ENCODE data around the gene KDM8. TPM values are rescaled to one million over a fixed set of nuclear protein-coding genes. Genes with fewer than 3 reads are reported as not detected.
A peak's percentile ranks its signal among the peaks of the same experiment; 100 is the strongest.
"Not testable (repeated sequence)": the region's sequence is repeated elsewhere in the genome, so short reads cannot be mapped to it uniquely, and the experiment has no call there.

Gene KDM8
- total RNA-seq, 1 experiment from 2014 or later = 5.3 TPM

DNA sequence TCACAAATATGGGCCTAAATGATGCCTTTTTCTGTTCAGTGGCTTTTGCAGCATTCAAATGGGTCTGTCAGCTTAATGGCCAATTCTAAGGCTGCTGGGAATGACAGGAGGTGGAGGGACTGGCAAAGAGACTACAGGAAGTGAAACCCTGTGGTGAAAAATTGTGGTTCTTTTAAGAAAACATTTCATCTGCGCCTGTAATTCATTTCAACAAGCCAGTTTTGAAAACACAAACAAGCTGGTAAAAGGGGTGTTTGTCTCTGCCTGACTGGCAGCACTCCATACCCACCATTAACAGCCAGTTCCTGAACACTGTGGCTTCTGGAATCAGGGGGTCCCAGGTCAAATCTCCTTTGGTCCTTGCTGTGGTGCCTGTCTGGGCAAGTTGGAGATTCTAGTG is 3.6 kb upstream of the KDM8 start (continued):
- TF ChIP-seq, protein P1, sequence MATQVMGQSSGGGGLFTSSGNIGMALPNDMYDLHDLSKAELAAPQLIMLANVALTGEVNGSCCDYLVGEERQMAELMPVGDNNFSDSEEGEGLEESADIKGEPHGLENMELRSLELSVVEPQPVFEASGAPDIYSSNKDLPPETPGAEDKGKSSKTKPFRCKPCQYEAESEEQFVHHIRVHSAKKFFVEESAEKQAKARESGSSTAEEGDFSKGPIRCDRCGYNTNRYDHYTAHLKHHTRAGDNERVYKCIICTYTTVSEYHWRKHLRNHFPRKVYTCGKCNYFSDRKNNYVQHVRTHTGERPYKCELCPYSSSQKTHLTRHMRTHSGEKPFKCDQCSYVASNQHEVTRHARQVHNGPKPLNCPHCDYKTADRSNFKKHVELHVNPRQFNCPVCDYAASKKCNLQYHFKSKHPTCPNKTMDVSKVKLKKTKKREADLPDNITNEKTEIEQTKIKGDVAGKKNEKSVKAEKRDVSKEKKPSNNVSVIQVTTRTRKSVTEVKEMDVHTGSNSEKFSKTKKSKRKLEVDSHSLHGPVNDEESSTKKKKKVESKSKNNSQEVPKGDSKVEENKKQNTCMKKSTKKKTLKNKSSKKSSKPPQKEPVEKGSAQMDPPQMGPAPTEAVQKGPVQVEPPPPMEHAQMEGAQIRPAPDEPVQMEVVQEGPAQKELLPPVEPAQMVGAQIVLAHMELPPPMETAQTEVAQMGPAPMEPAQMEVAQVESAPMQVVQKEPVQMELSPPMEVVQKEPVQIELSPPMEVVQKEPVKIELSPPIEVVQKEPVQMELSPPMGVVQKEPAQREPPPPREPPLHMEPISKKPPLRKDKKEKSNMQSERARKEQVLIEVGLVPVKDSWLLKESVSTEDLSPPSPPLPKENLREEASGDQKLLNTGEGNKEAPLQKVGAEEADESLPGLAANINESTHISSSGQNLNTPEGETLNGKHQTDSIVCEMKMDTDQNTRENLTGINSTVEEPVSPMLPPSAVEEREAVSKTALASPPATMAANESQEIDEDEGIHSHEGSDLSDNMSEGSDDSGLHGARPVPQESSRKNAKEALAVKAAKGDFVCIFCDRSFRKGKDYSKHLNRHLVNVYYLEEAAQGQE (IDR thresholded peaks at IDR 0.05; ENCODE audit: low read depth) = no peak

DNA sequence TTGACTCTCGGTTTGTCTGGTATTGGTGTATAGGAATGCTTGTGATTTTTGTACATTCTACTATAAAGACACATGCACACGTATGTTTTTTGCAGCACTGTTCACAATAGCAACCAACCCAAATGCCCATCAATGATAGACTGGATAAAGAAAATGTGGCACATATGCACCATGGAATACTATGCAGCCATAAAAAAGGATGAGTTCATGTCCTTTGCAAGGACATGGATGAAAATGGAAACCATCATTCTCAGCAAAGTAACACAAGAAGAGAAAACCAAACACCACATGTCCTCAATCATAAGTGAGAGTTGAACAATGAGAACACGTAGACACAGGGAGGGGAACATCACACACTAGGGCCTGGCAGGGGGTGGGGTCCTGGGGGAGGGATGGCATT is 2.4 kb upstream of the KDM8 start:
- H3K36me3 ChIP-seq (ENCODE audit: control insufficient read depth in 1 of 2, insufficient read depth in 2 of 2, low read length in 2 of 2); H2AFZ ChIP-seq (ENCODE audit: low read depth, low read length, poor library complexity, severe bottlenecking); H3K79me2 ChIP-seq (ENCODE audit: insufficient read depth, low read length); H3K4me3 ChIP-seq (replicated peaks in 1 of 2; ENCODE audit: low read depth in 1 of 2, low read length in 2 of 2); intact Hi-C loops (cut with micrococcal nuclease); CTCF ChIA-PET; POLR2A ChIA-PET; RAD21 ChIA-PET (ENCODE audit: low non-redundant PET in 1 of 2, low total read pairs in 2 of 2, uncharacterized antibody in 2 of 2, unreplicated experiment in 2 of 2); DNase-seq (ENCODE audit: low read depth, low spot score); H3K4me2 ChIP-seq (ENCODE audit: low read length); H3K9me3 ChIP-seq (ENCODE audit: control insufficient read depth in 1 of 2, insufficient read depth in 1 of 2, low read depth in 1 of 2, low read length in 2 of 2); BruUV-seq (replicated peaks); ATAC-seq; H3K27me3 ChIP-seq (ENCODE audit: insufficient read depth, low read length); H3K9me2 ChIP-seq (ENCODE audit: insufficient read depth); H3K27ac ChIP-seq (ENCODE audit: low read depth, low read length); H4K20me1 ChIP-seq (ENCODE audit: insufficient read depth); H3K9ac ChIP-seq (ENCODE audit: low read length): not testable (repeated sequence)
- peaks cover 19 to 26% of the 10 kb centered on the region in 2 experiments for H3K4me1 ChIP-seq (ENCODE audit: control insufficient read depth in 1 of 2, insufficient read depth in 2 of 2, low read length in 2 of 2)

DNA sequence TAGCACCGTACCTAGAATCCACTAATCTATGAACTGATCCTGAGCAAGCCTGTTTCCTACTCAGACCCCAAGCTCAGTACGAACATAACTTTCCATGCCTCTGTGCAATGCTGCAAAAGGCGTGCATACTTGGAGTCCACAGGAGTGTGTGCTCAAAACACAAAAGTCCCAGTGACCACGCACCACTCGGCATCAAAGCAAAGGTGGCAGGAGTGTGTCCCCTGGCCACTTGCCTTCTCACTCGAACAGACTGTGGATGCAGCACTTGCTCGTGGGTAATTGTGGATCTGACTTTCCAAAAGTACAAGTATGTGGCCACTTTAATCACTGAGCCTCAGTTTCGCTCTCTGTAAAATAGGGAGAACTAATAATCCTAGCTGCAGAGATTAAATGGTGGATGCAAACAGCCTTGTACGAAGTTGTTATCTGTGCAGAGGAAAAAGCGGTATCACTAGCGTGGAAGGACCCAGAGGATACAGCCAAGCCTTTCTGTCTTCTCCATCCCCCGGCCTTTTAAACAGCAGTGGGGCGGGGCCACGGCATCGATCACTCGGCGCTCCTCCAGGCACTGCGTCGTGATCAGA is 311 bp upstream of the KDM8 start:
- H4K20me1 ChIP-seq (ENCODE audit: insufficient read depth) = no peaks in the 10 kb centered on the region
- H3K79me2 ChIP-seq (ENCODE audit: insufficient read depth, low read length) = no peaks in the 10 kb centered on the region
- H3K4me3 ChIP-seq (replicated peaks in 1 of 2; ENCODE audit: low read depth in 1 of 2, low read length in 2 of 2) = peak overlapping the region; percentile 84 to 93
- no peak overlapping the region for H2AFZ ChIP-seq (ENCODE audit: low read depth, low read length, poor library complexity, severe bottlenecking)
- RAD21 ChIA-PET (ENCODE audit: low non-redundant PET in 1 of 2, low total read pairs in 2 of 2, uncharacterized antibody in 2 of 2, unreplicated experiment in 2 of 2) = no interaction called here
- no peaks in the 10 kb centered on the region for H3K9me2 ChIP-seq (ENCODE audit: insufficient read depth)
- peak overlapping the region; percentile 88 for H3K4me2 ChIP-seq (ENCODE audit: low read length)
- intact Hi-C loops (cut with micrococcal nuclease) = no loop called here
- CTCF ChIA-PET = interaction anchor here (0.7 to 1.8 kb wide), 7 partner anchors 10 to 170 kb away, joined by 3 to 21 read pairs (median 4); no protein-coding TSS in a partner anchor
- DNase-seq (ENCODE audit: low read depth, low spot score) = no peak
- H3K27me3 ChIP-seq (ENCODE audit: insufficient read depth, low read length) = no peaks in the 10 kb centered on the region
- peak; percentile 76 for ATAC-seq
- no peaks in the 10 kb centered on the region for H3K9me3 ChIP-seq (ENCODE audit: control insufficient read depth in 1 of 2, insufficient read depth in 1 of 2, low read depth in 1 of 2, low read length in 2 of 2)
- H3K4me1 ChIP-seq (ENCODE audit: control insufficient read depth in 1 of 2, insufficient read depth in 2 of 2, low read length in 2 of 2) = peaks cover 20 to 26% of the 10 kb centered on the region in 2 experiments
- H3K27ac ChIP-seq (ENCODE audit: low read depth, low read length) = peak overlapping the region; percentile 81
- POLR2A ChIA-PET = interaction anchor here (0.9 to 1.4 kb wide), 13 partner anchors 12 to 224 kb away, joined by 3 to 6 read pairs (median 3); no protein-coding TSS in a partner anchor
- no peaks in the 10 kb centered on the region for H3K36me3 ChIP-seq (ENCODE audit: control insufficient read depth in 1 of 2, insufficient read depth in 2 of 2, low read length in 2 of 2)
- TSS peak; percentile 94 for BruUV-seq (replicated peaks)
- H3K9ac ChIP-seq (ENCODE audit: low read length) = peak overlapping the region; percentile 84
- TF ChIP-seq YY1 (IDR thresholded peaks at IDR 0.05; ENCODE audit: extremely low read depth, insufficient replicate concordance, low read depth, low read length) (peak; percentile 80), SRF (IDR thresholded peaks at IDR 0.05; ENCODE audit: low read depth) (peak; percentile 97), SP1 (IDR thresholded peaks at IDR 0.05; ENCODE audit: low read depth) (no peak; the same call in 1 of the 2 replicates), FOSL1 (IDR thresholded peaks at IDR 0.05; ENCODE audit: low read depth) (no peak), JUND (IDR thresholded peaks at IDR 0.05) (no peak), CBX3 (IDR thresholded peaks at IDR 0.05; ENCODE audit: low read depth) (peak; percentile 58; the same call in 1 of the 2 replicates), ELF1 (IDR thresholded peaks at IDR 0.05; ENCODE audit: borderline replicate concordance, low read depth) (no peak), TCF7L2 (IDR thresholded peaks at IDR 0.05; ENCODE audit: borderline replicate concordance, extremely low read depth, insufficient read depth, insufficient read length) (no peak)
- TF ChIP-seq, protein P1 (IDR thresholded peaks at IDR 0.05; ENCODE audit: low read depth) = no peak

Data from HCT116 (cell line).